DOHH2 (cell line): ENCODE data around the gene PPP1R11.

ENCODE experiments used
- H3F3A ChIP-seq: fragments of 200-600 bp; sonication (generic), shearing (Covaris generic); 2 replicates; pipeline ENCODE4 v1.6.0; 2016; ENCODE audit warnings: antibody characterized with exemption, mild to moderate bottlenecking; ENCODE audit not compliant: control insufficient read depth, insufficient read depth
- H3K27ac ChIP-seq: fragments of 200-600 bp; sonication (generic); 2 replicates; pipeline ENCODE4 v1.5.1; 2014; ENCODE audit warnings: low read depth, mild to moderate bottlenecking, low read length, moderate library complexity
- H3K27me3 ChIP-seq: fragments of 200-600 bp; sonication (generic); 2 replicates; pipeline ENCODE4 v1.6.1; 2014; ENCODE audit warnings: mild to moderate bottlenecking, low read length, mixed read lengths; ENCODE audit not compliant: control insufficient read depth
- H3K36me3 ChIP-seq: fragments of 200-600 bp; sonication (generic); 2 replicates; pipeline ENCODE4 v1.6.1; 2014; ENCODE audit warnings: mild to moderate bottlenecking, low read length, moderate library complexity, mixed read lengths; ENCODE audit not compliant: control insufficient read depth
- H3K4me1 ChIP-seq: fragments of 200-600 bp; sonication (generic); 2 replicates; pipeline ENCODE4 v1.6.1; 2014; ENCODE audit warnings: mild to moderate bottlenecking, low read length, mixed read lengths; ENCODE audit not compliant: control insufficient read depth
- H3K4me2 ChIP-seq: fragments of 200-600 bp; sonication (generic); 2 replicates; pipeline ENCODE4 v1.6.0; 2014; ENCODE audit warnings: mild to moderate bottlenecking, low read length, moderate library complexity
- H3K4me3 ChIP-seq: fragments of 200-600 bp; sonication (generic); 2 replicates; pipeline ENCODE4 v1.5.1; 2014; ENCODE audit warnings: mild to moderate bottlenecking, low read length, mixed read lengths
- H3K79me2 ChIP-seq: fragments of 200-600 bp; sonication (generic); 2 replicates; pipeline ENCODE4 v1.6.1; 2014; ENCODE audit warnings: mild to moderate bottlenecking, low read length, mixed read lengths; ENCODE audit not compliant: control insufficient read depth
- H3K9me2 ChIP-seq: fragments of 200-600 bp; sonication (generic); replicated peaks from 2 replicates; pipeline ENCODE4 v1.6.1; 2014; ENCODE audit warnings: mild to moderate bottlenecking, low read length, mixed read lengths; ENCODE audit not compliant: control insufficient read depth
- H3K9me3 ChIP-seq: fragments of 200-600 bp; sonication (generic); 2 replicates; pipeline ENCODE4 v1.6.1; 2014; ENCODE audit warnings: antibody characterized with exemption, low read length, mixed read lengths; ENCODE audit not compliant: control insufficient read depth, insufficient read depth
- H4K20me1 ChIP-seq: fragments of 200-600 bp; sonication (generic); 2 replicates; pipeline ENCODE4 v1.6.0; 2014; ENCODE audit warnings: low read depth, mild to moderate bottlenecking, antibody characterized with exemption, low read length, moderate library complexity; ENCODE audit not compliant: control insufficient read depth, insufficient read depth
- EZH2phosphoT487 ChIP-seq: fragments of 200-600 bp; sonication (generic); IDR thresholded peaks from 2 replicates; pipeline ENCODE4 v1.6.1; 2017; ENCODE audit warnings: borderline replicate concordance, mild to moderate bottlenecking, antibody characterized with exemption, low read length, moderate library complexity, mixed read lengths
- TF ChIP-seq, protein P1 (sequence below): fragments of 200-600 bp; sonication (generic); IDR thresholded peaks from one replicate; pipeline ENCODE4 v1.5.1; 2014; ENCODE audit warnings: antibody characterized with exemption, mild to moderate bottlenecking, low read depth, low read length; ENCODE audit not compliant: poor library complexity, severe bottlenecking

PPP1R11 gene

DNA sequence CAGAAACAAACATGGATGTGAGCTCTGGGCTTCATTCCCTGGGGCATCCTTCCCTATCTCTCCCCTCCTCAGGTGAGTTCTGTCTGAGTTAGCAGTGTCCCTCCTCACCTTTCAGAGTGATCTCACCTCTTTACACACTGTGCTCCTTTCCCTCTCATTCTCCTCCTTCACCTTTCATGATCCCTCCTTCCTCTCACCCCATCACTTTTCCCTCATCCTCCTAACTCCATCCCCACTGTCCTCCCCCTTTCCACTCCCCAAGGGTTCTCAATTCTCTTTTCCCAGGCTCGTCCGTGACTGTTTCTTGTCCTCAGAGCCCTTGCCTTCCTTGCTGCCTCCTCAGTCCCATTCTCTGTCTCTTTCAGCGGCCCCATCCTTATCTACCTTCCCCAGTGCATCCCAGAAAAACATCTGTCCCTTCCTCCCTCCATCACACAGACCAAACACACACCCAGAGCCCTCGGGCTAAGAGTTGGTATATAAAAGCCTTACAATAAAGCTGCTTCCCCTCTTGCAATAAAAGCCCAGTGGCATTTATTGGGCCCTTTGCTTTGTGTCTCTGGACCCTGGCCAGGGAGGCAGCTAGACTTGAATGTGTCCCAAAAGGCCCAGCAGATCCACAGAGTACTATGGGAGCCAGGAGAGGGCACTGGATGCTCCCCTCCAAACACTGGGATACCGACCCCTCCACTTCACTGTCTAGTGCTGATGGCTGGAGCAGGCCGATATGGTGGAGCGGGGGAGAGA, 6.7 kb downstream of the PPP1R11 start:
- no peaks in the 10 kb centered on the region for H3F3A ChIP-seq
- no peak overlapping the region for H3K4me3 ChIP-seq

DNA sequence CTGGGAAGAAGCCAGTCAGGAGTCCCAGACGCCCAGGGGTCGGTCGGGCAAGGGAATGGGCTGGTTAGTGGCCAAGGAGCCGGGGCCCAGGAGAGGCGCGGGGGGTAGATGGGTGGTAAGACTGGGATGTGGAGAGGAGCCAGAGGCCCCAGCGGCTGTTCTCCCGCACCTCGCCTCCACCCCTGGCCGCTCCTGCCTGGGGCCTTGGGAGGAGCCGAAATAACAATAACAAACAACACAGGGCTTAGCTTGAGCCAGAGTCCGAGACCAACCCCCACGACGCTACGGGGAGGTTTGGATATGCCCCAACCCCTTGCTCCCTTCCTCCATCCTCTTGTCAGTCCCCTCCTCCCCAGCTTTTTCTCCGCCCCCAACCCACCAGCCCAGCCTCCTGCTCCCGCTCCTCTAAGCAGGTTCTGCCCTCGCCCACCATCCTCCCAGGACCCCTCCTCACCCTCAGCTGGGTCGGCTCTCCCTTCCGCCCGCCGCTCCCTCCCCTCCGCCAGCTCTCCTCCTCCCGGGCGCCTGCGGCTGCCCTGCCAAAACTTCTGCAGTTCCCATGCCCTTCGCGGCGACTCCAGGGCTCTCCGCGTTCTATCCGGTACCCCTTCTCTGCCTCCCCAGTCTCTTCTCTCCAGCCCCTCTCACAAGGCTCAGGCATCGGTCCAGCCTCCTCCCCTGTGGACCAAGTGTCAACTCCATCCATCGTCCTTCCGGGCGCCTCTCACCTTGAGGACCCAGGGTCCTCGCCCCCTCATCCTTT, 7.5 kb downstream of the PPP1R11 start:
- H4K20me1 ChIP-seq: no peaks in the 10 kb centered on the region
- H3K79me2 ChIP-seq: no peaks in the 10 kb centered on the region
- no peak overlapping the region for H3K4me2 ChIP-seq
- peaks cover 38% of the 10 kb centered on the region for H3K27me3 ChIP-seq
- H3K4me1 ChIP-seq: no peaks in the 10 kb centered on the region
- H3K9me2 ChIP-seq: no peaks in the 10 kb centered on the region
- H3K4me3 ChIP-seq: no peak overlapping the region
- H3K36me3 ChIP-seq: peaks cover 5% of the 10 kb centered on the region; the same call in 1 of the 2 replicates
- no peak overlapping the region for H3K27ac ChIP-seq
- H3K9me3 ChIP-seq: no peaks in the 10 kb centered on the region
- H3F3A ChIP-seq: no peaks in the 10 kb centered on the region
- TF ChIP-seq EZH2phosphoT487: no peak
- TF ChIP-seq, protein P1, sequence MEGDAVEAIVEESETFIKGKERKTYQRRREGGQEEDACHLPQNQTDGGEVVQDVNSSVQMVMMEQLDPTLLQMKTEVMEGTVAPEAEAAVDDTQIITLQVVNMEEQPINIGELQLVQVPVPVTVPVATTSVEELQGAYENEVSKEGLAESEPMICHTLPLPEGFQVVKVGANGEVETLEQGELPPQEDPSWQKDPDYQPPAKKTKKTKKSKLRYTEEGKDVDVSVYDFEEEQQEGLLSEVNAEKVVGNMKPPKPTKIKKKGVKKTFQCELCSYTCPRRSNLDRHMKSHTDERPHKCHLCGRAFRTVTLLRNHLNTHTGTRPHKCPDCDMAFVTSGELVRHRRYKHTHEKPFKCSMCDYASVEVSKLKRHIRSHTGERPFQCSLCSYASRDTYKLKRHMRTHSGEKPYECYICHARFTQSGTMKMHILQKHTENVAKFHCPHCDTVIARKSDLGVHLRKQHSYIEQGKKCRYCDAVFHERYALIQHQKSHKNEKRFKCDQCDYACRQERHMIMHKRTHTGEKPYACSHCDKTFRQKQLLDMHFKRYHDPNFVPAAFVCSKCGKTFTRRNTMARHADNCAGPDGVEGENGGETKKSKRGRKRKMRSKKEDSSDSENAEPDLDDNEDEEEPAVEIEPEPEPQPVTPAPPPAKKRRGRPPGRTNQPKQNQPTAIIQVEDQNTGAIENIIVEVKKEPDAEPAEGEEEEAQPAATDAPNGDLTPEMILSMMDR: no peak

More for the DNA sequence above, 6.7 kb downstream of the PPP1R11 start:
- Histone ChIP-seq H4K20me1 (no peaks in the 10 kb centered on the region), H3K9me3 (no peaks in the 10 kb centered on the region), H3K79me2 (peaks cover 1% of the 10 kb centered on the region), H3K4me2 (no peak overlapping the region), H3K36me3 (peaks cover 6% of the 10 kb centered on the region; the same call in 1 of the 2 replicates), H3K27me3 (peaks cover 33% of the 10 kb centered on the region), H3K27ac (no peak overlapping the region), H3K4me1 (no peaks in the 10 kb centered on the region; the same call in 1 of the 2 replicates), H3K9me2 (no peaks in the 10 kb centered on the region)
- TF ChIP-seq EZH2phosphoT487: no peak
- TF ChIP-seq, protein P1: no peak

DNA sequence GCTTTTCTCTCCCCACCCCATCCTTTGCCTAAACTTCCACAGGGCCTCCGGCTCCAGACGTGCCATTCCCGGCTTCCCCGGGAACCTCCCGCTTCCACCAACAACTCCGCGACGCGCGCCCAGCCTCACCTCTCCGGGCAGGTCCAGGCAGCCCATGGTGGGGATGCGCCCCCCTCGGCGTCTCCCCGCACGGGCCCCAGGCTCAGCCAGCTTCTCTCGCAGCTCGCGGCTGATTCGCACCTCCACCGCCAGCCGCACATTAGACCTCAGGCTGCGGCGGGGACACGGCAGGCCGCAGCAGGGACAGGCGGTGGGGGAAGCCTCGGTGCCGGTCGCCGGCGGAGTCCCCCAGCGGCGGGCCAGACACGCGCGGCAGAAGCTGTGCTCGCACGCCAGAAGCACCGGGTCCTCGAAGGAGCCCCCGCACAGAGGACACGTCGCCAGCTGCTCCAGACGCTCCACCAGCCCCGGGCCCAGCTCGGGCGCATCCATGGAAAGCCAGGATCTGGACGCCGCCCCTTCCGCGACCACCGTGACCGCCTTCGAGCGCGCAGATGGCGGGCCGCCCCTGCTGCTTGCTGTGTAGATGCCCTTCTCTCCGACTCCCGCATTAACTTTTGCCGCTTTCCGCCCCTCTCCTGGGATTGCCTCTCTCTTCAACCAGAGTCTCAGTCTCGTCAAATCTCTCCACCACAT, 8.2 kb downstream of the PPP1R11 start, which contains the start of gene RNF39:
Gene RNF39 (minus strand): TSS at position 676 of the 696 bp plus-strand sequence. CDS start 184 bp downstream, at position 492.
- Histone ChIP-seq H3K4me1 (no peaks in the 10 kb centered on the region), H3K9me3 (no peaks in the 10 kb centered on the region), H3K9me2 (no peaks in the 10 kb centered on the region), H3F3A (no peaks in the 10 kb centered on the region), H3K36me3 (no peaks in the 10 kb centered on the region; the same call in 1 of the 2 replicates), H3K4me3 (no peak within 1 kb of the TSS), H4K20me1 (no peaks in the 10 kb centered on the region), H3K27me3 (peaks cover 38% of the 10 kb centered on the region), H3K79me2 (no peaks in the 10 kb centered on the region), H3K27ac (no peak within 1 kb of the TSS), H3K4me2 (no peak within 1 kb of the TSS)
- TF ChIP-seq, protein P1: no peak
- no peak for TF ChIP-seq EZH2phosphoT487
